ENCODE results near the gene KMT2C. TPM values are rescaled to one million over a fixed set of nuclear protein-coding genes. Genes with fewer than 3 reads are reported as not detected.

KMT2C gene
- total and polyA plus RNA-seq, 2 of the 8 experiments (the other 6 are each of a cell fraction or from before 2014, with no cell fraction given), result 9.1 to 40.8 TPM

DNA sequence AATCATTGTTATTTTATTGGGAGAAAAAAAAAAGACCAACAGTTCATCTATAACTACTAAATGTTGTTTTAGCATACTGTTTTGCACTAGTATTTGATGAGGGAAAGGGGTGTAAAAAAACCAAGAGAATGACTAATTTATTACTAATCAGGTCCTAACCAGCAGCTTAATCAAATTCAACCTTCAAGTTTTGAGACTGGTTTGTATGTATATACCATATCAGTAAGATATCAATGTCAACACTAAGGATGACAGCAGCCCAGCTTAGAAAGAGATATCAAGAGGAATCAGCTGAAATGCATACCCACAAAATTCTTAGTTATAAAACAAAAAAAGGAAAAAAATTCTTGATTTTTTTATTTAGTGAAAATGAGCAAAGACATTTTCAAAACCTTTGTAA lies 122.6 kb downstream of the KMT2C start (continued):
- no peak for TF ChIP-seq EP300 (IDR thresholded peaks at IDR 0.05; ENCODE audit: borderline replicate concordance in 1 of 2, low read depth in 2 of 2, low read length in 2 of 2)
- TF ChIP-seq, protein P1, sequence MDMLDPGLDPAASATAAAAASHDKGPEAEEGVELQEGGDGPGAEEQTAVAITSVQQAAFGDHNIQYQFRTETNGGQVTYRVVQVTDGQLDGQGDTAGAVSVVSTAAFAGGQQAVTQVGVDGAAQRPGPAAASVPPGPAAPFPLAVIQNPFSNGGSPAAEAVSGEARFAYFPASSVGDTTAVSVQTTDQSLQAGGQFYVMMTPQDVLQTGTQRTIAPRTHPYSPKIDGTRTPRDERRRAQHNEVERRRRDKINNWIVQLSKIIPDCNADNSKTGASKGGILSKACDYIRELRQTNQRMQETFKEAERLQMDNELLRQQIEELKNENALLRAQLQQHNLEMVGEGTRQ (IDR thresholded peaks at IDR 0.05; ENCODE audit: low read length), result no peak
- TF ChIP-seq GTF2F1 (IDR thresholded peaks at IDR 0.05; ENCODE audit: borderline replicate concordance, low read depth, low read length), result no peak
- TF ChIP-seq MAFK (IDR thresholded peaks at IDR 0.05; ENCODE audit: low read depth, low read length), result no peak
- TF ChIP-seq SRF (IDR thresholded peaks at IDR 0.05; ENCODE audit: low read depth, low read length), result no peak
- TF ChIP-seq CHD2 (IDR thresholded peaks at IDR 0.05; ENCODE audit: low read length), result no peak
- TF ChIP-seq, protein P2, sequence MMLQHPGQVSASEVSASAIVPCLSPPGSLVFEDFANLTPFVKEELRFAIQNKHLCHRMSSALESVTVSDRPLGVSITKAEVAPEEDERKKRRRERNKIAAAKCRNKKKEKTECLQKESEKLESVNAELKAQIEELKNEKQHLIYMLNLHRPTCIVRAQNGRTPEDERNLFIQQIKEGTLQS (IDR thresholded peaks at IDR 0.05; ENCODE audit: insufficient read depth, low read depth, low read length), result no peak
- no peak for TF ChIP-seq TAF7 (optimal IDR thresholded peaks at IDR 0.05; ENCODE audit: borderline replicate concordance, low read depth, low read length)

Measured in H1 (cell line).